ENCODE data around the gene MAPT.
"Not testable (repeated sequence)": the region's sequence is repeated elsewhere in the genome, so short reads cannot be mapped to it uniquely, and the experiment has no call there.

The MAPT gene
- 1.2 to 1.4 reads per million in 2 donors for total RNA-seq

DNA sequence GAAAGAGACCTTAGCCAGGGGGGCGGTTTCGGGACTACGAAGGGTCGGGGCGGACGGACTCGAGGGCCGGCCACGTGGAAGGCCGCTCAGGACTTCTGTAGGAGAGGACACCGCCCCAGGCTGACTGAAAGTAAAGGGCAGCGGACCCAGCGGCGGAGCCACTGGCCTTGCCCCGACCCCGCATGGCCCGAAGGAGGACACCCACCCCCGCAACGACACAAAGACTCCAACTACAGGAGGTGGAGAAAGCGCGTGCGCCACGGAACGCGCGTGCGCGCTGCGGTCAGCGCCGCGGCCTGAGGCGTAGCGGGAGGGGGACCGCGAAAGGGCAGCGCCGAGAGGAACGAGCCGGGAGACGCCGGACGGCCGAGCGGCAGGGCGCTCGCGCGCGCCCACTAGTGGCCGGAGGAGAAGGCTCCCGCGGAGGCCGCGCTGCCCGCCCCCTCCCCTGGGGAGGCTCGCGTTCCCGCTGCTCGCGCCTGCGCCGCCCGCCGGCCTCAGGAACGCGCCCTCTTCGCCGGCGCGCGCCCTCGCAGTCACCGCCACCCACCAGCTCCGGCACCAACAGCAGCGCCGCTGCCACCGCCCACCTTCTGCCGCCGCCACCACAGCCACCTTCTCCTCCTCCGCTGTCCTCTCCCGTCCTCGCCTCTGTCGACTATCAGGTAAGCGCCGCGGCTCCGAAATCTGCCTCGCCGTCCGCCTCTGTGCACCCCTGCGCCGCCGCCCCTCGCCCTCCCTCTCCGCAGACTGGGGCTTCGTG, at the start of gene MAPT:
MAPT (plus strand) TSS at position 533 of the 763 bp plus-strand sequence. CDS start 67,784 bp downstream, outside the sequence.
- DNase-seq: peak; percentile 61 to 85 (median 72)

- no peak for DNase-seq
Observed at GRCh38 chr17:45844695-45845375, 49.5 kb upstream of the MAPT start, which contains the start of gene SPPL2C. Gene SPPL2C, plus strand, starts transcription at chr17:45844881. Its CDS starts 26 bp downstream, at chr17:45844907.

- DNase-seq: no peak
Observed at GRCh38 chr17:45845376-45846185, 48.8 kb upstream of the MAPT start.

DNA sequence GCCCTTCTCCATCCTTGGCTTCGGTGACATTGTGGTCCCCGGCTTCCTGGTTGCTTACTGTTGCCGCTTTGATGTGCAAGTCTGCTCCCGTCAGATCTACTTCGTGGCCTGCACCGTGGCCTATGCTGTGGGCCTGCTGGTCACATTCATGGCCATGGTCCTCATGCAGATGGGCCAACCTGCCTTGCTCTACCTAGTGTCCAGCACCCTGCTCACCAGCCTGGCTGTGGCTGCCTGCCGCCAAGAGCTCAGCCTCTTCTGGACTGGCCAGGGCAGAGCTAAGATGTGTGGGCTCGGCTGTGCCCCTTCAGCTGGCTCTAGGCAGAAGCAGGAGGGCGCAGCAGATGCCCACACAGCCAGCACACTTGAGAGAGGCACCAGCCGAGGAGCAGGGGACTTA, 48.1 kb upstream of the MAPT start:
- DNase-seq: no peak

DNA sequence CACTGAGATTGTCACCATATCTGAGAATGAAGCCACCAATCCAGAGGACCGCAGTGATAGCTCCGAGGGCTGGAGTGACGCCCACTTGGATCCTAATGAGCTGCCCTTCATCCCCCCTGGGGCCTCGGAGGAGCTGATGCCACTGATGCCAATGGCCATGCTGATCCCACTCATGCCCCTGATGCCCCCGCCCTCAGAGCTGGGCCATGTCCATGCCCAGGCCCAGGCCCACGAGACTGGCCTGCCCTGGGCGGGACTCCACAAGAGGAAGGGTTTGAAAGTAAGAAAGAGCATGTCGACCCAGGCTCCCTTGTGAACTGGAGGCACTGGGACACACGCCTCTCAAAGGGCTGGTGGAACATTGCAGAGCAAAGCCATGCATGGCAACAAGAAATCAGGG, 47.7 kb upstream of the MAPT start:
- DNase-seq: no peak

GRCh38 chr17:45847101-45847500, 47.3 kb upstream of the MAPT start:
- DNase-seq: no peak

GRCh38 chr17:45847747-45848146, 46.6 kb upstream of the MAPT start:
- no peak for DNase-seq

DNA sequence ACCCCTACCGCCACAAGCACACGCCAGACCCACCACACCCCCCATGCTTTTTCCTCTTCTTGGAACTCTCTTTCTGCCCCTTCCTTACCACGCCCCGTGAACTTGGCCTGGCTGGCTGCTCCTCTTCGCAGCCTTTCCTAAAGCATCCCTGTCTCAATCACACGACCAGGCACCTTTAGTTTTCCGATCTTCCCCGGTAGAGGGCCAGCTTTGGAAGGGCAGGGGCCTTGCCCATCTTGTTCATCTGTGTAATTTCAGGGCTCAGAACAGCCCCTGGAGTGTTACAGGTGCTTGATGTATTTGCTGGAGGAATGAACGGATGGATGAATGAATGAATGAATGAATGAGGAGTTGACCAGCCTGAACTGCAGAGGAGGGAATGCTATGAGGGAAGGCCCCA, 45.9 kb upstream of the MAPT start:
- no peak for DNase-seq

GRCh38 chr17:45848868-45849535, 45.4 kb upstream of the MAPT start:
- DNase-seq: no peak

- DNase-seq: no peak
Observed at GRCh38 chr17:45849536-45849990, 44.8 kb upstream of the MAPT start.

- DNase-seq: no peak
Observed at GRCh38 chr17:45850011-45850410, 44.3 kb upstream of the MAPT start.

DNA sequence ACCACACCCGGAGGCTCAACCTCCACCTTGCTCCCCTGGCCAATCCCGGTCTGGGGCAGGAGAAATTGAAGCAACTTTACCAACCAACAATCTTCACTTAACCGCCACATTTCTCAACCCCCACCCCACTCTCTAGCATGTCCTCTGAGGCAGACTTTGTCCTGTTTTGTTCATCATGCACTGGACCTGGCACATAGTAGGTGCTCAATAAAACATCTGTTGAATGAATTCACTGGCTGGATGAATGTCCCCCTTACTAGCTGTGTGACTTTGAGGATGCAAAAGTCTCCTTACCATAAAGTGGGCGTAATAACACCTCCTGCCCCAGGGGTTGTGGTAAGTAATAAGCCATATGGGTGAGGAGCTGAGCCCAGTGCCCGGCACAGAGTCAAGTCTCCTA, 43.9 kb upstream of the MAPT start:
- DNase-seq: no peak

GRCh38 chr17:45851022-45851421, 43.3 kb upstream of the MAPT start:
- no peak for DNase-seq

DNA sequence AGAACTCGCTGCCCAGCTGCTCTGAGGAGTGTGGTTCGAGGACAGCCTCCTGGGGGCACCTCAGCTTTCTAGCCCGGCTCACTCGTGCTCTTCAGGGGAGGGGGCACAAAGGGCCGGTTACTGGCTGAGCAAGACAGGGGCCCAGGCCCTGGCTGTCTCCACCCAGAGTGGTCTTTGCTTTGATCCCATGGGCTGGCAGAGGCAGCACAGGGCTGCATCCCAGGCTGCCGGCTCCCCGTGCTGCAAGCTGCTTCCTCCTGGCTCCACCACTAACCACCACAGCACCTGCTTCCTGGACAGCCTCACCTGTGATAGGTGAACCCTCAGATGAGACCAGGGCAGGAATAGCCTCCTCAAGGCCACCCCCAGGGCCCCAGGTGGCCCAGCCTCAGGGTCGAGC, 42.9 kb upstream of the MAPT start:
- no peak for DNase-seq

DNA sequence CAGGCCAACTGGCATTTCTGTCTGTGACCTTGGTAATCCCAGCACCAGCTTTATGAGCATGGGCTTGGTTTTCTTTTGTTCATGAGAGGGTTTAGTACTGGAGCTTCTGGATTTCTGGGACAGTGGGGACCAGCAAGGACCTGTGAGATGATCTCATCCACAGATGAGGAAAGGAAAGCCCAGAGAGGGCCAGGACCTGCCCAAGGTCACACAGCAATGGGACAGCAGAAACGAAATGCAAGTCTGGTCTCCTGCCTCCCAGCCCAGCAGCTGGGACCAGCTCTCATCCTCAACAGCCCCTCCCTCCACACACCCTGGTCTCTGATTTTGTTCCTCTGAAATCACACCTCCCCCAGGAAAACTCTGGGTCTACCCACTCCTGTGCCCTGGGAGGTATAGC, 42.5 kb upstream of the MAPT start:
- DNase-seq: no peak

- peak in 3 of 5 experiments; percentile 38 to 45 (median 42) for DNase-seq
Observed at GRCh38 chr17:45852535-45853297, 41.6 kb upstream of the MAPT start.

- DNase-seq: no peak
Observed at GRCh38 chr17:45854209-45854608, 40.1 kb upstream of the MAPT start.

GRCh38 chr17:45855691-45856336, 38.5 kb upstream of the MAPT start:
- DNase-seq: no peak

DNA sequence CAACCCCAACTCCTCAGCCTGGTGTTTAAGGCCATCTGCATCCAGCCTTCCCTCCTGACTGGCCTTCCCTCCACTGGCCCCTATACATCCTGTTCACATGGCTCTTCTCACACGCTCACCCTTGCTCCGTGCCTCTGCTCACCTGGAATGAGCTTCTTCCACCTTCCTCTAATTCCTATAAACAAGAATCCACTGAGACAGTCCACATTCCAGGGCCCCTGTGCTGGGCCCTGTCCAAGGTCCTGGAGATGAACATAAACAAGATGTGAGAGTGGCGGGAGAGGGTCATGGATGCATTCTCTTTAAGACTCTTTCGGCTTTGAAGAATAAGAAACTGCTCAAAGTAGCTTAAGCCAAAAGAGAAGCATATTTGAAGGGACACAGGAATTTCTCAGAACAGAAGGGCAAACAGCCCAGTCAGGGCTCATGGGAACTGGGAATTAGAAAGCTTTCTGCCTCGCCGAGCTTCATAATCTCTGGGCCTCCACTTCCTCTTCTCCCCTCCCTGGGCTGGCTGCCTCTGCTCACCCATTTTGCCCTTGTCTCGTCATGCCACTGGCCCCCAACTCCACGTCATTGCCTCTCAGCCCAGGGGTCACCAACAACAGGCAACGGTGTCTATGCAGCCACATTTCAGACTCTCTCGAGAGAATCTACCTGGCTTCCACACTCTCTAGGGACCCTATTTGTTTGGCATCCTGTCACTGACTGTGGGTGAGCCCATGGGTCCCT, 36.2 kb upstream of the MAPT start:
- DNase-seq: no peak

- DNase-seq: no peak
Observed at GRCh38 chr17:45861165-45861564, 33.2 kb upstream of the MAPT start.

DNA sequence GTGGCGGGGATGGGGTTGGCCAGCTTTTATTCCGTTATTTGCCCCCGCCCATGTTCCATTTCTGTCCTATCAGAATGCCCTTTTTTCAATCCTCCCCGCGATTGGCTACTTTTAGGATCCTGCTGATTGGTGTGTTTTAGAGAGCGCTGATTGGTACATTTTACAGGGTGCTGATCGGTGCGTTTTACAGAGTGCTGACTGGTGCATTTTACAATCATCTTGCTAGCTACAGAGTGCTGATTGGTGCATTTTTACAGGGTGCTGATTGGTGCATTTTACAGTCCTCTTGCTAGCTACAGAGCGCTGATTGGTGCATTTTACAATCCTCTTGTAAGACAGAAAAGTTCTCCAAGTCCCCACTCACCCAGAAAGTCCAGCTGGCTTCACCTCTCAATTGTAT, 32.2 kb upstream of the MAPT start:
- not testable (repeated sequence) for DNase-seq
